Neural cell (in vitro differentiated cells): ENCODE measurements around the gene HOXA3. TPM values are rescaled to one million over a fixed set of nuclear protein-coding genes. Genes with fewer than 3 reads are reported as not detected.

Source experiments
- H2AFZ ChIP-seq: fragments of 200-600, 300-800 bp; sonication (generic), shearing (Covaris generic); 2 replicates; pipeline ENCODE4 v1.6.0; 2014; ENCODE audit warnings: low read depth, mild to moderate bottlenecking, antibody characterized with exemption, low read length, moderate library complexity
- H3F3A ChIP-seq: fragments of 200-600 bp; shearing (Covaris generic); 2 replicates; pipeline ENCODE4 v1.6.1; 2016; ENCODE audit warnings: mild to moderate bottlenecking, moderate library complexity, mixed read lengths, antibody characterized with exemption, low read length; ENCODE audit not compliant: insufficient read depth, poor library complexity, severe bottlenecking
- H3K27ac ChIP-seq: fragments of 200-600, 300-800 bp; sonication (generic), shearing (Covaris generic); 2 replicates; pipeline ENCODE4 v1.5.1; 2014; ENCODE audit warnings: mild to moderate bottlenecking, low read length, moderate library complexity
- H3K27me3 ChIP-seq: fragments of 300-800, 200-600 bp; sonication (generic), shearing (Covaris generic); 2 replicates; pipeline ENCODE4 v1.6.0; 2014; ENCODE audit warnings: mild to moderate bottlenecking, low read depth, low read length, moderate library complexity; ENCODE audit not compliant: insufficient read depth
- H3K36me3 ChIP-seq: fragments of 300-800, 200-600 bp; sonication (generic), shearing (Covaris generic); 2 replicates; pipeline ENCODE4 v1.5.1; 2014; ENCODE audit warnings: mild to moderate bottlenecking, antibody characterized with exemption, low read length, moderate library complexity; ENCODE audit not compliant: insufficient read depth
- H3K4me2 ChIP-seq: fragments of 300-800, 200-600 bp; sonication (generic), shearing (Covaris generic); 2 replicates; pipeline ENCODE4 v1.6.0; 2014; ENCODE audit warnings: mild to moderate bottlenecking, low read length
- H3K4me3 ChIP-seq: fragments of 300-800, 200-600 bp; sonication (generic), shearing (Covaris generic); 2 replicates; pipeline ENCODE4 v1.5.1; 2014; ENCODE audit warnings: mild to moderate bottlenecking, low read length, moderate library complexity
- H3K79me2 ChIP-seq: fragments of 200-600 bp; shearing (Covaris generic); replicated peaks from 2 replicates; pipeline ENCODE4 v1.6.0; 2014; ENCODE audit warnings: mild to moderate bottlenecking, low read length, moderate library complexity; ENCODE audit not compliant: insufficient read depth
- H3K9ac ChIP-seq: fragments of 300-800, 200-600 bp; sonication (generic), shearing (Covaris generic); 2 replicates; pipeline ENCODE4 v1.6.1; 2016; ENCODE audit warnings: mild to moderate bottlenecking, low read length, mixed read lengths
- H3K9me2 ChIP-seq: fragments of 200-600 bp; shearing (Covaris generic); 2 replicates; pipeline ENCODE4 v1.6.1; 2016; ENCODE audit warnings: mild to moderate bottlenecking, low read length, mixed read lengths; ENCODE audit not compliant: insufficient read depth
- H3K9me3 ChIP-seq: fragments of 200-600, 300-800 bp; sonication (generic), shearing (Covaris generic); 2 replicates; pipeline ENCODE4 v1.6.1; 2016; ENCODE audit warnings: mild to moderate bottlenecking, mixed run types, low read length, moderate library complexity, mixed read lengths
- H4K20me1 ChIP-seq: fragments of 200-600 bp; shearing (Covaris generic); 2 replicates; pipeline ENCODE4 v1.6.1; 2016; ENCODE audit warnings: mild to moderate bottlenecking, mixed run types; ENCODE audit not compliant: insufficient read depth
- EP300 ChIP-seq: fragments of 450-650 bp; conservative IDR thresholded peaks from 2 replicates; pipeline ENCODE4 v1.6.1; 2014; ENCODE audit warnings: antibody characterized with exemption, mild to moderate bottlenecking, moderate library complexity; ENCODE audit not compliant: poor library complexity, severe bottlenecking
- EZH2 ChIP-seq: fragments of 200-600, 300-800 bp; shearing (Covaris generic), sonication (generic); IDR thresholded peaks from 2 replicates; pipeline ENCODE4 v1.6.1; 2014; ENCODE audit warnings: antibody characterized with exemption, low read length, borderline replicate concordance, mild to moderate bottlenecking; ENCODE audit not compliant: insufficient read depth, poor library complexity, severe bottlenecking
- MXI1 ChIP-seq: fragments of 450-650 bp; conservative IDR thresholded peaks from 2 replicates; pipeline ENCODE4 v1.6.1; 2014; ENCODE audit warnings: antibody characterized with exemption, mild to moderate bottlenecking; ENCODE audit not compliant: poor library complexity, severe bottlenecking
- POLR2AphosphoS5 ChIP-seq: IDR thresholded peaks from 2 replicates; pipeline ENCODE4 v1.6.1; 2012
- RAD21 ChIP-seq: fragments of 450-650 bp; conservative IDR thresholded peaks from 2 replicates; pipeline ENCODE4 v1.6.1; 2014; ENCODE audit warnings: antibody characterized with exemption, mild to moderate bottlenecking, moderate library complexity
- SMC3 ChIP-seq: fragments of 450-650 bp; conservative IDR thresholded peaks from 2 replicates; pipeline ENCODE4 v1.6.1; 2014; ENCODE audit warnings: antibody characterized with exemption, mild to moderate bottlenecking, moderate library complexity; ENCODE audit not compliant: poor library complexity
- TAF1 ChIP-seq: IDR thresholded peaks from 2 replicates; pipeline ENCODE4 v1.6.1; 2012; ENCODE audit warnings: low read depth
- polyA plus RNA-seq: library from polyadenylated mRNA; depleted of rRNA; stranded (reverse); fragments of >200 nt; gene quantifications from 2 replicates; pipeline ENCODE4 v1.2.3, GENCODE V29; 2014
- TF ChIP-seq, protein P1 (sequence below): fragments of 450-650 bp; IDR thresholded peaks from 2 replicates; pipeline ENCODE4 v1.5.1; 2014; ENCODE audit warnings: antibody characterized with exemption, mild to moderate bottlenecking, moderate library complexity; ENCODE audit not compliant: poor library complexity, severe bottlenecking
- TF ChIP-seq, protein P2 (sequence below): IDR thresholded peaks from 2 replicates; pipeline ENCODE4 v1.6.1; 2012; ENCODE audit warnings: borderline replicate concordance

The HOXA3 gene
- polyA plus RNA-seq, 1 donor from 2014 or later, result not detected

- Histone ChIP-seq H3K9me2 (no peaks in the 10 kb centered on the region), H3K27ac (no peak overlapping the region), H3K36me3 (no peaks in the 10 kb centered on the region), H3K4me2 (no peak overlapping the region), H3F3A (no peaks in the 10 kb centered on the region), H2AFZ (no peak overlapping the region), H3K9ac (no peak overlapping the region), H3K79me2 (no peaks in the 10 kb centered on the region), H3K9me3 (peaks cover 9% of the 10 kb centered on the region), H3K4me3 (no peak overlapping the region), H3K27me3 (peaks cover 100% of the 10 kb centered on the region), H4K20me1 (no peaks in the 10 kb centered on the region)
- TF ChIP-seq SMC3 (no peak), RAD21 (no peak), EP300 (no peak)
- TF ChIP-seq, protein P1, sequence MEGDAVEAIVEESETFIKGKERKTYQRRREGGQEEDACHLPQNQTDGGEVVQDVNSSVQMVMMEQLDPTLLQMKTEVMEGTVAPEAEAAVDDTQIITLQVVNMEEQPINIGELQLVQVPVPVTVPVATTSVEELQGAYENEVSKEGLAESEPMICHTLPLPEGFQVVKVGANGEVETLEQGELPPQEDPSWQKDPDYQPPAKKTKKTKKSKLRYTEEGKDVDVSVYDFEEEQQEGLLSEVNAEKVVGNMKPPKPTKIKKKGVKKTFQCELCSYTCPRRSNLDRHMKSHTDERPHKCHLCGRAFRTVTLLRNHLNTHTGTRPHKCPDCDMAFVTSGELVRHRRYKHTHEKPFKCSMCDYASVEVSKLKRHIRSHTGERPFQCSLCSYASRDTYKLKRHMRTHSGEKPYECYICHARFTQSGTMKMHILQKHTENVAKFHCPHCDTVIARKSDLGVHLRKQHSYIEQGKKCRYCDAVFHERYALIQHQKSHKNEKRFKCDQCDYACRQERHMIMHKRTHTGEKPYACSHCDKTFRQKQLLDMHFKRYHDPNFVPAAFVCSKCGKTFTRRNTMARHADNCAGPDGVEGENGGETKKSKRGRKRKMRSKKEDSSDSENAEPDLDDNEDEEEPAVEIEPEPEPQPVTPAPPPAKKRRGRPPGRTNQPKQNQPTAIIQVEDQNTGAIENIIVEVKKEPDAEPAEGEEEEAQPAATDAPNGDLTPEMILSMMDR, result no peak
- TF ChIP-seq, protein P2, sequence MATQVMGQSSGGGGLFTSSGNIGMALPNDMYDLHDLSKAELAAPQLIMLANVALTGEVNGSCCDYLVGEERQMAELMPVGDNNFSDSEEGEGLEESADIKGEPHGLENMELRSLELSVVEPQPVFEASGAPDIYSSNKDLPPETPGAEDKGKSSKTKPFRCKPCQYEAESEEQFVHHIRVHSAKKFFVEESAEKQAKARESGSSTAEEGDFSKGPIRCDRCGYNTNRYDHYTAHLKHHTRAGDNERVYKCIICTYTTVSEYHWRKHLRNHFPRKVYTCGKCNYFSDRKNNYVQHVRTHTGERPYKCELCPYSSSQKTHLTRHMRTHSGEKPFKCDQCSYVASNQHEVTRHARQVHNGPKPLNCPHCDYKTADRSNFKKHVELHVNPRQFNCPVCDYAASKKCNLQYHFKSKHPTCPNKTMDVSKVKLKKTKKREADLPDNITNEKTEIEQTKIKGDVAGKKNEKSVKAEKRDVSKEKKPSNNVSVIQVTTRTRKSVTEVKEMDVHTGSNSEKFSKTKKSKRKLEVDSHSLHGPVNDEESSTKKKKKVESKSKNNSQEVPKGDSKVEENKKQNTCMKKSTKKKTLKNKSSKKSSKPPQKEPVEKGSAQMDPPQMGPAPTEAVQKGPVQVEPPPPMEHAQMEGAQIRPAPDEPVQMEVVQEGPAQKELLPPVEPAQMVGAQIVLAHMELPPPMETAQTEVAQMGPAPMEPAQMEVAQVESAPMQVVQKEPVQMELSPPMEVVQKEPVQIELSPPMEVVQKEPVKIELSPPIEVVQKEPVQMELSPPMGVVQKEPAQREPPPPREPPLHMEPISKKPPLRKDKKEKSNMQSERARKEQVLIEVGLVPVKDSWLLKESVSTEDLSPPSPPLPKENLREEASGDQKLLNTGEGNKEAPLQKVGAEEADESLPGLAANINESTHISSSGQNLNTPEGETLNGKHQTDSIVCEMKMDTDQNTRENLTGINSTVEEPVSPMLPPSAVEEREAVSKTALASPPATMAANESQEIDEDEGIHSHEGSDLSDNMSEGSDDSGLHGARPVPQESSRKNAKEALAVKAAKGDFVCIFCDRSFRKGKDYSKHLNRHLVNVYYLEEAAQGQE, result no peak
Measured at GRCh38 chr7:27137640-27138315, 14.6 kb downstream of the HOXA3 start.

- Histone ChIP-seq H3K9ac (no peak overlapping the region), H2AFZ (no peak overlapping the region), H3K36me3 (no peaks in the 10 kb centered on the region), H3F3A (no peaks in the 10 kb centered on the region), H4K20me1 (no peaks in the 10 kb centered on the region), H3K79me2 (no peaks in the 10 kb centered on the region), H3K4me2 (no peak overlapping the region), H3K4me3 (no peak overlapping the region), H3K9me2 (no peaks in the 10 kb centered on the region), H3K27me3 (peaks cover 98% of the 10 kb centered on the region), H3K27ac (no peak overlapping the region), H3K9me3 (peaks cover 10% of the 10 kb centered on the region)
- TF ChIP-seq, protein P1, result no peak
- TF ChIP-seq EP300 (no peak), EZH2 (no peak), TAF1 (no peak), POLR2AphosphoS5 (no peak), RAD21 (no peak), MXI1 (no peak), SMC3 (no peak)
- TF ChIP-seq, protein P2, result no peak
Measured at GRCh38 chr7:27134392-27134791, 18.0 kb downstream of the HOXA3 start.
